NAMALWA (cell line): ENCODE results near the gene ADGRE1.

ENCODE experiments used
- DNase-seq: peaks from one replicate; pipeline ENCODE4 v3.0.0-alpha.2; 2015; ENCODE audit warnings: low spot score

Gene ADGRE1

DNA sequence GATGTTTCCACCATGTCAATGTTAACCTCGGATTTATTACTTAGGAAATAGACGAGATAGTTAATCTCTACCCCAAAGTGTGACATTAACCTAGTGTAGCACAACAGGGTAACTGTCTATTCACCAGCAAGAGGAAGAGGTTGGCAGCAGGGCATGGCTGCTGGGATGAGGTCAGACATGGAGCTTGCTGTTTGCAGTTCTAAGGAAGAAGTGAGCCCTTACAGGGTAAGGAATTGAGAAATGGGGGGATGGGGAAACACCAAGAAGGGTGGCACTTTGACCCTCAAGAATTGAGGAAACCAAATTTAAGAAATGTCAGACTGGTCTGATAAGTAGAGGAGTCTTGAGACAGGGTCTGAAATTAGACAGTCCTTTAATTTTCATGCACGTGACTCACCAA is 71.4 kb downstream of the ADGRE1 start:
- DNase-seq = no peak

DNA sequence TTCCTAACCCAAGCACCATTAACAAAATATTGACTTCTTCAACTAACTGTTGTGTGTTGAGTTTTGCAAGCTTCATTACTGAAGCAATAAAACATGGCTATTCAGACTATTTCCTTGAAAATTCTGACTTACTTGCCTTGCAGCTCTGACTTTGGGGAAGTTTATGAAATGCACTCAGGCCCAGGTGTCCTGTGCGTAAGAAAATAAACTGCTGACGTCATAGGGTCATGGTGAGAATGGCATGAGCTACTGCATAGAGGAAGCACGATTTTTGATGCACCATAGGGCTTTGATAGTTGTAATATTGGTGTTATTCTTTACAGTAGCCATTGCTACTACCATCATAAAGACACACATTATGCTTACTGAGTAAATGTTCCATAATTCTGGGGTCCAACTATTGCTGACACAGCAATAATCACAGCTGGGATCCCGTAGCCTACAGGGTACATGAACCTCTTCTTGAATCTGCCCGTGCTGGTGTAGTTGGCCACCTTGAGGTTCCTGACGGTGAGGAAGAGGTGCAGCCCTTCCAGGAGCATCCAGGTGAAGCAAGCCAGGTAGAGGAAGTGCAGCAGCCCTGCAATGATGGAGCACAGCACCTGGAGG is 76.0 kb downstream of the ADGRE1 start:
- peak; percentile 48 for DNase-seq

DNA sequence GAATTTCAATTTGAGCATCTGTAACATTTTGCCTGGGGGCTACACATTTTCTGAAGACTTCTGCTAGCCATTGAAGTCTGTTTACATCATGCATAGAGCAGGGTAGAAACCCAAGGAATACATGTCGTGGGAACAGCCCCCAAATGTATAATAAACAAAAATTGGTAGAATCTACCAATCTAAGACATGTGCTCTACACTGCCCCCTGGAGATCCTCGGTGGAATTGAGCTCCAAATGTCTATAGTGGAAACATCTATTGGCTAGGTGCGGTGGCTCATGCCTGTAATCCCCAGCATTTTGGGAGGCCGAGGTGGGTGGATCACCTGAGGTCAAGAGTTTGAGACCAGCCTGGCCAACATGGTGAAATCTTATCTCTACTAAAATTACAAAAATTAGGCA is 76.6 kb downstream of the ADGRE1 start:
- DNase-seq = peak; percentile 52

DNA sequence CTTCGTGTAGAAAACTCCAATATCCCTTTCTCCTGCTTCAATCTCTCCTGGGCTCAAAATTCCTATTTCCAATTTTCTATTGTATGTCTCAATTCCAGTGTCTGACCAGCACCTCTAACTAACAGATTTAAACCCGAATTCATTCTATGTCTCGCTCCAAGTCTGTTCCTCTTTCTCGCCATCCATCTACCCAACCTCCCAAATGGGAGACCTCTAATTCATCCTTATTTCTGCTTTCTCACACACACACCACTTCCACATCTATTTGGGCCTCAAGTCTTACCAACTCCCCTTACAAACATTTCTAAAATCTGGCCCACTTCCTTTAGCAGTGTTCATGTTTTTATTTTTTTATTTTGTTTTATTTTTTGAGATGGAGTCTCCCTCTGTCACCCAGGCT is 80.6 kb downstream of the ADGRE1 start:
- DNase-seq = no peak

DNA sequence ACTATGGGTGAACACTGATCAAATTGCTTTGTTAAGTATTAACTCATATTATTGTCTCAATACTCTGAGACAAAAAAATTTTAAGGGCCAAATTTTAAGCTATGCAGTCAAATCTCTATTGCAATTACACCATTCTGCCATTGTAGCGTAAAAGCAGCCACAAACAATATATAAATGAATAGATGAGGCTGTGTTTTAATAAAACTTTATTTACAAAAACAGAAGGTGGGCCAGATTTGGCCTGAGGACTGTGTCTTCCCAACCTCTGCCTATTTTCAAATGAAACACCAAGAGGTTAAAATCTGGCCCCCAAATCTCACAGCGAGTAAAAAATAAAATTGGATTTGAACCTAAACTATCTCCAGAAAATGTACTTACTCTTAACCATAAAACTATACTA is 82.1 kb downstream of the ADGRE1 start:
- peak; percentile 15 for DNase-seq

DNA sequence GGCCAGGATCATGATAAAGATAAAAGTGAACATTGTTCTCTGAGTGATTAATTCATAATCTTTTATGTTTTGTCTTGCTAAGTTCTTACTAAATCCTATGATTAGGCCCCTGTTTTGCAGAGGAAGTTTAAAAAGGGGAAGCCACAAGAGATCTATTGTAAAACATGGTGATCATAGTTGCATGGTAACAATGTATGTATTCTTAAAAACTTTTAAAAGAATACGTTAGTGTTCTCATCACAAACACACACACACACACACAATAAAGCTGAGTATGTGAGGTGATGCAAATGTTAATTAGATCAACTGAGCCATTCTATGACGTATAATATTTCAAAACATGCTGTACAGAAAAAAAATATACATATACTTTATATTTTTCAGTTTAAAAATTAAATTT is 82.6 kb downstream of the ADGRE1 start:
- no peak for DNase-seq

DNA sequence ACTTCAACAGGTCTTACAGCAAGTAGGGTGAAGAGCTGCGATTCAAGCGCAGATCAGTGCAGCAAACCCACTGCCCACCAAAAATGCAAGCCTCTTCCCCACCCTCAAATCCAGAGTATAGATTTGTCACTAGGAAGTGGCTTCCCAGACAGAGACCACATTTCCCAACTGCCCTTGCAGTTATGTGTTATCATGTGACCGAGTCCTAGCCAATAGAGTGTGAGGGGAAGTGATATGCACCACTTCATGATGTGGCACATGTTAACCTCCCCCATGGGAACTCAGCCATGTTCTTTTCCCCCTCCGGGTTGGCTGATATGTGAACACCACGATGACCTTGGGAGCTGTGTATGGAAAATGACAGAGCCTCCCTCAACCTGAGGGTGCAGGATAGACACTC is 83.1 kb downstream of the ADGRE1 start:
- DNase-seq = peak; percentile 70

DNA sequence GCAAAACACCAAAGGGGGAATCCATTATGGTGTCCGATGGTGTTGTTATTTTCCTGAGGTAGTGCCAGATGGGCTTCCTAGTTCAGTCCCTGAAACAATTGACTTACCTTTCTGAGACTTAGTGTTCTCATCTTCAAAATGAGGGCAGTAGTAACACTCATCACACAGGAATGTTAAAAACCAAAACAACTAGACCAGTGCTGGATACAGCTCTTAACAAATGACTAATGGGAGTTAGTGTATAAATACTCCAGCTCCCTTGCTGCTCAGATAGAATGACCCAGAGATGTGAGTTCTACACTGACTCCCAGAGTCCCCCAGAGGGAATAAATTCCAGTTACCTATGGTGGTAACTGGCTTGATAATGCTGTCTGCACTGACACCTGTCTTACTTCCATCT is 84.0 kb downstream of the ADGRE1 start:
- no peak for DNase-seq

DNA sequence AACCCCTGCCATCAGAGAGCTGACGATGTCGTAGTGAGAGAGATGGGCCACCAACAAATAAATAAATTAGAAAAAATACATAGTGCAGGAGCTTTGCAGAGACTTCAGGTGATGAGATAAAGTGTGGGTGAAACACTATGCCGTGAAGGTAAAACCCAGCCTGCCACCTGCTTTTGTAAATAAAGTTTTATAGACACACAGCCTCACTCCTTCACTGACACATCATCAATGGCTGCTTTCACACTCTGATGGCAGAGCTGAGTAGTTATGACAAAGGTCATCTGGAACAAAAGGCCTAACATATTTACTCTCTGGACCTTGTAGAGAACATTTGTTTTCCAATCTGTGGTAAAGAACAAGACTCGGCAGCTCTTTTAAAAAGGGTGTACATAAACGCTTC is 88.8 kb downstream of the ADGRE1 start:
- DNase-seq = no peak

DNA sequence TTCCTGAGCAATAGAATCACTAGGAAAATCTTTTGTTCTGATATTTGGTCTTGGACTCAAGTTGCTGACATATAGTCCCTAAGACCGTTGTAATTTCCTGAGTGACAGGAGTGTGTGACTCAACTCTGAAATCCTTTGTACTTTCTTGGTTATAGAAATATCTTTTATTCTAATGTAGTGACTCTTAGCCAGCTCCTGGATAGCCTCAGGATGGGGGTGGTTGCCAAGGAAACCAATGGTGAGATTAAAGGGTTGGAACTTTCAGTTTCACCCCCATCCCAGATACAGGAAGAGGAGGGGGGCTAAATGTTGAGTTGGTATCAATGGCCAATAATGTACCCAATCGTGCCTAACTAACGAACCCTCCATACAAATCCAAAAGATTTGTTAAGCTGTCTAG is 92.0 kb downstream of the ADGRE1 start:
- DNase-seq = no peak

DNA sequence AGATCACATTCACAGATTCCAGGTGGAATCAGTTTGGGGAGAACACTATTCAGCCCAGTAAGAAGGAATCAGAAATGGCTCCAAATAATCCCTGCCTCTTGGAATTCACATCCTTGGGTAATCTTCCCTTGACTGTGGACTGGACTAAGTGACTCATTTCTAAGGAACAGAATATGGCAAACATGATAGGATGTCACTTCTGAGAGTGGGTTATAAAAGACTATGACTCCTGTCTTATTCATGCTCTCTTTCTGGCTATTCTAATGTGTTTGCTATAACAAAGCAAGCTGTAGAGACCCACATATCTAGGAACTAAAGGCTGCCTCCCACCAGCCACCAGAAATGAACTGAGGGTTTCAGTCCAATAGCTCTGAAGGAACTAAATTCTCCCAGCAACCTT is 96.1 kb downstream of the ADGRE1 start:
- DNase-seq = no peak

DNA sequence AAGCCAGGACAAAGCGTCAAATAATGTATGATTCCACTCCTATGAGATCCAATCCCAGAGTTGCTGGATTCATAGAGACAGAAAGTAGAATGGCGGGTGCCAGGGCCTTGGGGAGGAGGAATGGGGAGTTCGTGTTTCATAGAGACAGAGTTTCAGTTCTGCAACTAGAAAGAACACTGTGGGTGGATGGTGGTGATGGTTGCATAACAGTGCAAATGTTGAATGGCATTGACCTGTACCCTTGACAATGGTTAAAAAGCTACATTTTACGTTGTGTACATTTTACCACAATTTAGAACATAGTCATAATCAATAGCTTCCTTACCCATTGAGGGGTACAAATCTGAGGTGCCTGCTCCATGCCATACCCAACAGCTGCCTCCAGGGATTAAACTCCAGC is 100.5 kb downstream of the ADGRE1 start:
- no peak for DNase-seq

DNA sequence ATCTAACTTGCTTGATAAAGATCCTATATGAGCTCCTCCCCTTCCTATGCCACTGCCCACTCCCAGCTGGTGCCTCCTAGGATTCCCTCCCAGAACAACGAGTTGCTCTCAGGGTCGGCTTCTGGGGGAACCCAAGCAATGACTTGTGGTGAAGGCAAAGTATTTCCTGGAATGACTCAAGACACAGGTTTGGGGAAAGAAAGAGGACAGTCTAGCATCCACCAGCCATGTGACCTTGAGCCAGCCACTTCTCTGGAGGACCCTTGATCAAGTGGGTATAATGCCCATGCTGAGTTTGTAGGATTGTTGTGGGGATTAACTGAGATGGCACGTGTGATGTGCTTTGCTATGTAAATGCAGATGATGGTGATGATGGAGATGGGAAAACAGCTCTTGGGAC is 100.9 kb downstream of the ADGRE1 start:
- DNase-seq = no peak
